GM21529 (cell line): ENCODE data around the gene HPSE2.

Experiments used
- ATAC-seq: cut with Tn5 transposase; IDR thresholded peaks from one replicate; pipeline ENCODE4 v1.9.1; 2021; ENCODE audit not compliant: unreplicated experiment

Gene HPSE2

DNA sequence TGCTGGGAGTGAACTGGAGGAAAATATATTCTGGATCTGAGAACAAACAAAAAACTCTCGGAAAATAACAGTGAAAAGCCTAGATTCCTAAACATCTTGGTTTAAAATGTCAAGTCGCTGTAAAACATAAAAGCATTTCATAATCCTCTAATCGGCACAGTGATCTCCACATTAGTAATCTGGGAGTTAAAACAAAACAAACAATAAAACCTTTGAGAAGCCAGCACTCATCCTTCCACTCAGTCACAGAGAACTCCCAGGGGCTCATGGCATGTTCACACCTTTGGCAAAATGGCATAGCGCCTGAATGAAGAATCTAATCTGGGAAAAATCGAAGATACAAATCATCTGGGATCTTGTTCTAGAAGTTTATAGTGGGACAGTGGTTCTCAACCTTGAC, 764.8 kb downstream of the HPSE2 start:
- no peak for ATAC-seq

DNA sequence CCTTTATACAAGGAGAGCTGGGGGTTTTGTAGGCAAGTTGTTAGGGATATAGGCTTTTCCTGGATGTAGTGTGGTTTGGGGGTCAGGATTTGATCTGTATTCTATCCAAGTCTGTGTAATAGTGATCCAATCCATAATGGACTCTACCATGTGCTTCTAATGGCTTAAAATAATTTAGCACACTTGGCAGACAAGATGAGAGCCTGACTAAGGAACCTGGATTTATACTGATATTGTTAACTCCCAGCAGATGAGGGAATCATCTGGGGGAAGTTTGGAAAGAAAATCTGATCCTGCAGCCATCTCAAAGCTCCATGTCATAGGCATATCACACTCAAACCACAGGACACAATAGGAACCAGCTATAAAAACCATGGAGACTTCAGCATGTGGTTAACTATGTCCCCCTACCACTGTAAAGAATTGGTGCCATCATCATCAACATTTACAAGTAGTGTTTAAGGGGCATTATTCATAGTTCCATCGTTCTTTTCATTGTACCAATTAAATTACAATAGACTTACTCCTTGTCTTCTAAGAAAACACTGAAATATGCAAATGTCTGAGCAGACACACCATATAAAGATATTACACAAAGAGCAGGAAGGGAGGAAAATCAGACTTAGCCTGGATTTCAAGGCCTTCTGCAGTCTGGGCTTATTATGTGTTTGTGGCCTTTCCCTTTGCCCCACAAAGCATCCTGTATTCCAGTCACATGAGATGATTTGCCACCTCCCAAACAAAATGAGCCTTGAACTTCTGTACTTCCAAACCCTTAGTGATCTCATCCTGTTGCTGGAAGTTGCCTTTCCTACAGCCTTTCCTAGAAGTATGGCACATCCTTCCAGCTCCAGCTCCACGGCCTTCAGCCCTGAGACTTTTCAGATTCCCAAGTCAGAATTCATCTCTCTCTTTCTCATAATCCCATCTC, 766.4 kb downstream of the HPSE2 start:
- ATAC-seq = no peak

DNA sequence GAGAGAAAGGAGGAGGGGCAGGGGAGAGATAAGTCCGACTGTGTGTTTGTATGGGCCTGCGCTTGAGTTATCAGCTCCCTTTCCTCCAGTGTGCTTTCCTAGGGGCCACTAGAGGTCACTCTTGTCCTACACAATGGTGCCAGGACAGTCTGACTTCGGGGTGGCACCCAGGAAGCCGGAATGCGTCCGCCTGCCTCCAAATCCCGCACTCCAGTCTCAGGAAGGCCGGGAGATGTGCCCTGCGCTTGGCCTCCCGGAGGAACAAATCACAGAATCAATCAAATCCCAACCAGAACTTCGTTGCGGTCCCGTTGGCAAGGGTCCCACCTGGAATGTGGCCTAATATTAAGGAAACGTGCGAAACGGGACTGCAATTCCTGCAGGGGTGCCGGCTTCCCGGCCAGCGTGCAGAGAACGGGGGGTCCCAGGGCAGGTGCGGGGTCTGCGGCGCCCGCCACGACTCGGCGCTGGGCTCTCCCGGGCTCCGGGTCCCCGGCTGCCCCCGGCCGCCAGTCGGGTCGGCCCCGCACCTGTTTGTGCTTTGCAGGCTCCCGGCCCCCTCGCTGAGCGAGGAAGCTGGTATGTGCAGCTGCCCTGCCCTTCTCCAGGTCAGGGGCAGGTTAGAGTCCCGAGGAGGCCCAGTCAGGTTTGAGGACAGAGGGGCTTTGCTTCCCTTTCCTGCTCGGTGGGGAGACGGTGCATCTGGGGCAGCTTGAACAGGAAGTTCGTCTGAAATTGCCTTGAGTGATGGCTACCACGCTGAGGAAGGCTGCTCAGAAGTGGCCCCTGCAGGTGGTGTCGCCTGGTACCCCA, 767.9 kb downstream of the HPSE2 start:
- peak; percentile 97 for ATAC-seq

DNA sequence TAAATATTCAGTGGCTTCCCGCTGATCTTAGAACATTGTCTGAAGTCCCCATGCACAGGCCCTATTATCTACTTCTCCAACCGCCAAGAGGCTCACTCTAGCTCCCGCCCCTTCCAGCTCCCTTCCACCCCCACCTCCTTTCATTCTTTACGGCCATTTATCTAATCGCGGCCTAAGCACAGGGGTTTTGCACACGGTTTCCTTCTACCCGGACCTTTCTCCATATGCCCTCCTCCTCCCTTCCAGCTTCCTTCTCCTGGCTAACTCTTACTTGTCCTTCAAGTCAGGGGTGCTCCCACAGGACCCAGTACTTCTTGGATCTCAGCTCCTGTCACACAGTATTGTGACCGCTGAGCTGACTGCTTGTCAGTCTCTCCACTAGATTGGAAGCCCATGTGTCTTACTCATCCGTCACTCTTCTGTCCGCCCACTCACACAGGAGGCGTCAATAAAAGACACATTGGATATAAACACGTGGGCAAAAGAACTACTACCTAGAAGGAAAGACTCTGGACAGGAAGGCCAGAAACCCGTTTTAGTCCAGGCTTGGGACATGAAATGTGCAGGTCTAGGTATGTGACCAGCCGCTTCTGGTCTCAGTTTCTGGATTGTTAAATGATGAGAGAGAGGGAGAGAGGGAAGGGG, 768.7 kb downstream of the HPSE2 start:
- ATAC-seq = no peak

DNA sequence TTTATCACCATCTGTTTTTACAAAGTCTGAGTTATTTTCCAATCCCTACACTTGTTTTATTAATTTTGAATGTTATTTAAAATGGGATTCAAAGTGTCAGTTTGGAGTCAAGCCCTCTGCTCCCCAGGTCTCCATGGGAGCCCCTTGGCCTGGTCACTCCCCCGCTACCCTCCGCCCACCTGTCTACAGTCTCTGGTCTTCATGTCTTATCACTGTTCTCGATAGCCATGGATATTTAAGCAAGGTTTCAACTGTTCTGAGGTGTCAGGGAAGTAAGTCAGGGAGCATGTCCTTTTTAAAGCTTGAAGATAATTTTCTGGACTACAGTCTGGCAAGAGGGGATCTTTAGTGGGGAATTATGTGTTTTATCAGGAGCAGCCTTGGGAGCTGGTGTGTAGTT, 769.8 kb downstream of the HPSE2 start:
- ATAC-seq = no peak

DNA sequence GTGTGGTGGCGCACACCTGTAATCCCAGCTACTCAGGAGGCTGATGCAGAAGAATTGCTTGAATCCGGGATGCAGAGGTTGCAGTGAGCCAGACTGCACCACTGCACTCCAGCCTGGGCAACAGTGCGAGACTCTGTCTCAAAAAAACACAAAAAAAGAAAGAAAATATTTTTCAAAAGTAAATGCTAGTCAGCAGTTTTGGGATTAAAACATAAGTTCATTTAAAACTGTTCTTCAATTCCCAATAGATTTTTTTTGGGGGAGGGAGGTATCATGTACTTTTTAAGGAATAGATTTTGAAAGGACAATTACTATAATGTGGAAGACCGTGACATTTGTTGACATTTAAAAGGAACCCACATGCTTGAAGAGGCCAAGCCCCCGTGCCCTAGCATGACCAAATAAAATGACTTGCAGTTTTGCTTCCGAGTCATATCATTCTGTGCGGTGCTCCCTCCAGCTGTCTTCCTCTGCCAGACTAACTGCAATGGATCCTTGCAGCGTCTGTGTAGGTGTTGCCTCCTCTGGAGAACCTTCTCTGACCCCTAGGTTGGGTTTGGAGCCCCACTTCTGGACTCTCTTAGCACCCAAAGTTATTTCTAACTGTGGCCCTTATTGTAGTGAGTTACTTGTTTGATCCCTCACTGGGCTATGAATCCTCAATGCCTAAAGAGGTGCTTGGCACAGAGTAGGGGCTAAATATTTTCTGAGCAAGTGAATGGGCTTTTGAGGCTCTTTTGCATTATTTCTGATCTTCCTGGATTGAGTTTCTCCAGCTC, 771.5 kb downstream of the HPSE2 start:
- ATAC-seq = no peak

DNA sequence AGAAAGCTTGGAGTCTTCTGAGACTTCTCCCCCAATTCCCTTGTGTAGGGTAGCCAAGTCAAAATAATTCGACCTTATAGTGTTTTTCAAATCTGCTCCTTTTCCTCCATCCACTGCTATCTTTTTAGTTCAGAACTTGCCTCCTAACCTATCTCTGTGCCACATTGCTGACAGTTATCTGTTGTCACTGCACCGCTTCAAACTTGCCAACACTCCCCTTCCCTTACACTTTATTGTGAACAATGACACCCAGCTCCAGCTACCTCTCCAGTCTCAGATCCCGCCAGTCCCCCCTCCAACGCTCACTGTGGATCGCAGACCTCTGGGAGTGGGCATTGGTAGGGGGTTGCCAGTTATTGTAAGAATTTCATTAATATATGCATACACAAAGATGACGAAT, 772.6 kb downstream of the HPSE2 start:
- no peak for ATAC-seq

DNA sequence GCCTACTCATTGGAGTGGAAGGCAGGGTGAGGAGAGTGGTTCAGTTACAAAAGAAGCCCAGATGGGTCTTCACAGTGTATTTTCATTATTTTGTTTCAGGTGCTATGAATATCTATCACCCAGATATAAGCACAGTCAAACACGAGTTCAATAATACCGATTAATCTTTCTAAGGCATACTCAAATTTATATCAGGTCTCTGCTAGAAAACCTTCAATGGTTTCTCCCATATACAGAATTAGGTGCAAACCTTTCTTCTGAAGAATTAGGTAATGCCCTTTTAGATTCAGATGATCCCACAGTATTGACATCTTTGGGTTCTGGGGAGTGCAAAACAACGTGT, 774.2 kb downstream of the HPSE2 start:
- ATAC-seq = no peak

DNA sequence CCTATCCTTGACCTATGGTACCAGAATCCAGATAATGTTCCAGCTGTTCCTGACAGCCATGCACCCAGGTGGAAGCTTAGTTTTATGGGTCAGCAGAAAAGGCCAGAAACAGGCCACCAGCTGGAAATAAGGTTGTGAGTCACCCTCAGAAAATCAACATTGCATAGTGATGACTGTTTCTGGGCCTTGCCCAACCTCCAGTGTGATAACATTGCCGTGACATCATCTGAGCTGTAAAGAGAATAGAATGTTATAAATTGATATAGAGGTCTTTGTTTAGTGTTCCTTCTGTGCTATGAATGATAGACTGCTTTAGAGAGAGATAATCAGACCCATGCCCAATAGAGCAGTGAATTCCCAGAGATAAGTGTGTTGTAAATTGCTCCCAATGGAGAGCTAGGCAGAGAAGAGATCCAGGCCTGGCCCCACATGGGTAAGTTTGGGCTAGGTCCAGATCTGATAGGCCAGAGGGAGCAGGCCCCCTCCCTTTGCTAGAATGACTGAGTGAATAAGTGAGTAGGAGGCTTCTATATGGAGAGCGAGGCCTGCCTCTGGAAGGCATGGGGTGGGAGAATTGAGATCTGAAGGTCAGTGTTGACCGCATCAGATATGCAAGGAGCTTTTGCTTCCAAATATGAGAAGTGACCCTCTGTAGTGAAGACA, 774.7 kb downstream of the HPSE2 start:
- no peak for ATAC-seq

DNA sequence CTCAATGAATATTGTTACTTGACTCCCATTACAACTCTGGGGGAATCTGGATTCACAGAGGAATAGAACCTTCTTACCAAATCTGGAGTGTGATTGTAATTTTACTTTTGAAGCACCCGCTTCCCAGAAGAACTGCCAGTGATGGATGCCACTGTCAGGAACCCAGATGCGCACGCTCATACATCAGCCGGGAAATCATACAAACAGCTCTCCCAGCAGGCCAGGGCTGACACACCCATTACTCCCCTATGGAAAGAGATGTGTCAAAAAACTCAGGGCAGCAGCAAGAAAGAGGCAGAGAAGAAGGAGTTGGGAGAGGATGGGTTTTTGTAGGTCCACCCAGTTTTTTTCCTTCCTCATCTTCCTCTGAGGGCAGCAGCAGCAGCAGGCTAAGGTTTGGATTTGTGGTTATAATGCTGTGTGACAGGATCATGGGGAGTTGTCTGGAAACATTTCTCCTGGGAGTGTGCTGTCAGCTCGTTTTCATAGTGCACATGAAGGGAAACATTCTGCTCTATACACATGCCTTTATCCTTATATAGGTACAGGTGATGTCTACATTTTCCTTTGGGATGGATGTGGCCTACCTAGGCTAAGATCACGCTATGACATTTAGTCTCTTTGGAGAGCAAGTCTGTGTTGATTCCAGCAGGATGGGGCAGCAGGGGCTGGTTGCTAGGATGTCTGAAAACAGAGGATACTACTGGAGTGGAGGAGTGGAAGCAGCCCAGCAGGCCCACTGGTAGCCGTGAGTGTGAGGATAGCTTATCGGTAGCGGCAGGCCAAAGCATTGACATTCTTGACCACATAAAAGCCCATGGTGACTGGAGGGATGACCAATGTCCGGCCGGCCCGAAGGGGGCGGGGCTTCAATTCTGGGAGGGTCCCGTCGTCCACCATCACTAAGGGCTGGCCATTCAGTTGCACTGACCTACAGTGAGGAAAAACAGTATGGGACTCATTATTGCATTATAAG, 776.6 kb downstream of the HPSE2 start:
- no peak for ATAC-seq

DNA sequence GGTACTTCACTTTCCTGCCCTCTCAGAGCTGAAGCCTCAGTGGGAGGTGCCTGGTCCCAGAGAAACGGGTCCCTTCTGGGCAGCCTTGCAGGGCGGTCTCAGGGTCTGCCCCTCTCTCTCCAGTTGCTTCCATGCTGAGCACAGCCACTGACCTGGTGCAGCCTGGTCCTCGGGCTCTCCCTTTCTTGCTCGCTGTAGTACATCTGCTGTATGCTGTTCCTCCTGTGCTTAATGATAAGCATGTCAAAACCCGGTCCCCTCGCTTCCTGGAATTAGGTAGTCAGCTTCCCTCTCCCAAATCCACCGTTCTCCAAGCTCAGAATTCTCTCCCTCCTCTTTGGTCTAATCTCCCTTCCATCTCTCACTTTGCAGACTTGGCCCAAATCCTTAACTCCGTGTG, 777.9 kb downstream of the HPSE2 start:
- no peak for ATAC-seq

DNA sequence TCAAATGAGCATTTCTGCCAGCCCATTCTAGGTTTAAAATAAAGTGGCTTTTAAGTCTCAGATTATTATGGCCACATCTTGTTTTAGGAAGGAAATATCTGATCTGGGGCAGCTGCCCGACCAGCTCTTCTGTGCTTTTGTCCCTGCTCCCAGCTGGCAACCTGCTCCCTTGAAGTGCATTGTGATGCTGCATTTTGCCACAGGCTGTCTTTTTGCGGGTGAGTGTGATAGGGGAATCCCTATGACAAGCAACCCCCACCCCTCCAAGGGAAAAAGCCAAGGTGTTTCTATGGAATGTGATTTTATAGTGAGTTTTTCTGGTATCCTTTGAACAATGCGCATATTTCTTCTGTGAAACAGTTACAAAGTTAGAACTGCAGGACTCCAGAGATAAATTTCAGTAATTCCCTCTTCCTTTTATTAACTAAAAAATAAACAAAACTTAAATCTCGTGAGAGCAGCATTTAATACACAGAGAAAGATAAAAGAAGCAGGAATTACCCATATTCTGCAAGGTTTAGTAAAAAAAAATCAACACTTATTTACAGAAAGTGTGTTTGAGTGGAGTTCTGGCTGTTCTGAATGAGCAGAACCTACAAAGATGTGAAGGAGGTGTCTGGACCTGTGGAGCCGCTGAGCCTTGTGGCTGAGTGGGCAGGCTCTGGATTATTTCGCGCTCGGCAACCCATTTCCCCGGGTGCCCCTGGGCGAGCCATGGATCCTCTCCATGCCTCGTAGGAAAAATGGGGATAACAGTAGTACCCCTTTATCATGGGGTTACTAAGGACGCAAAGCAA, 778.8 kb downstream of the HPSE2 start:
- ATAC-seq = no peak

DNA sequence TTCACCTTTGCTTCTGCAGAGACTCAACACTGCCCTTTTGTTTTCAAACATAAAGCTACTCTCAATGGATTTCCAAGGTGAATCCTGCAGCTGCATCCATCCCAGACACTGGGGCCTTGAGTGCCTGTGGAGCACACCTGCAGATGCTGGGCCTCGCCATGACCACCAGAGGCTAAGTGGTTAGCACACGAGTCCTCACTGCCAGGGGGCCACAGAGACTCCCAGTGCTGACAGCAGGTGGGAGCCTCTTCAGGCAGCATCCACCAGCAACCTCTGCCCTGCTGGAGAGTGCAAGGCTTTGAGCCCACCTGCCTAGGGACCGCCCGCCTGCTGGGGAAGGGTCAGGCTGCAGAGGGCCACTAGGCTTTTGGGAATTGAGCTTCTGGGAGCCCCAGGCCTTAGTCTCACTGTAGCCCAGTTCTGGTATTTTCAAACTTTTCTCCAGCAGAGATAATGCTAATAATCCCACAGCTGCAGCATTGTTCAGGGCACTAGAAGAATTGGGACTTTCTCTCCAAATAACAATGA, 779.5 kb downstream of the HPSE2 start:
- ATAC-seq = no peak

DNA sequence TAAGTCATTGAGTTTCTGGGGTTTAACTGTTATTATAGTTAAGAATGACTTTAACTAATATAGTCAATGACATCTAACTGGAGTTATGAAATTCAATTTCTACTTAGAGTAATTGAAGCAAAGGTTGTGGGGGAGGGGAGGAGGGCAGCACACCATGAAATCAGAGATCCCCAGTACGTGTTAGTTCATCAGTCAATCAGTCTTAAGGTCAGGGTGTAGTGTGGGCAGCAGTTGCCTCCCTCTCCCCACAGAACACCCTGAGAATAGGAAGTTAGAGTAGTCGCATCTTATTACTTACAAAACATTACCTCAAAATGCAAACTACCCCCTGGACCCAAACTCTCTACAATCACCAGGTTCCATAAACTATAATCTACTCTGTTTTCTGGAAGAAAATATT, 781.9 kb downstream of the HPSE2 start:
- no peak for ATAC-seq

DNA sequence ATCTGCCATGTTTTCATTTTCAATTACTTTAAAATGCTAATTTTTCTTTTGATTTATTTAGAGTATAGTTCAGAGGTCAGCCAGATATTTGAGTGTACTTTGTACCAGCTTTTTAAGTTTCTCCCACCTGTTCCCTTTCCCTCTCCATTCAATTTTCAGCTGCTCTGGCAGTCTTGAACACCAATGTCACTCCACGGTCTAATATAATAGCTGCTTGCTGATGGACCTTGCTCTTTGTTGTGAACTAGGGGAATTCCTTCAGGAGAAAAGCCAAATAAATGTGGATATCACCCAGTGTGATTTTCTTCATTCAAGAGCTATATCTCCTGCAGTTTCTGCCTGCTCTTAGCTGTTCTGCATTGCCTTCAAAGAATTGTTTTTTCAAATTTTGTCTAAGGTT, 785.0 kb downstream of the HPSE2 start:
- ATAC-seq = no peak

DNA sequence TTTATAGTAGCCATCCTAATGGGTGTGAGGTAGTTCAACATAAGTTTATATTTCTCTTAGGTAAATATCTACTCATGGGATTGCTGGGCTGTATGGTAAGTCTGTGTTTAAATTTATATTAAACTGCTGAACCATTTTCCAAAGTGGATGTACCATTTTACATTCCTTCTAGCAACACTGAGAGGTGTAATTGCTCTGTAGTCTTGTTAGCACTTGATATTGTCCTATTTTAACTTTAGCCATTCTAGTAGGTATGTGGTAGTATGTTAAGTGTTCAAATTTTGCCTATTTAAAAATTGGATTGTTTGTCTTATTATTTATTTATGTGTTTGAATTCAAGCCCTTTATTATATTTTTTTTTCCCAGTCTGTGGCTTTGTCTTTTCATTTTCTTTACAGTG, 786.4 kb downstream of the HPSE2 start:
- ATAC-seq = no peak

DNA sequence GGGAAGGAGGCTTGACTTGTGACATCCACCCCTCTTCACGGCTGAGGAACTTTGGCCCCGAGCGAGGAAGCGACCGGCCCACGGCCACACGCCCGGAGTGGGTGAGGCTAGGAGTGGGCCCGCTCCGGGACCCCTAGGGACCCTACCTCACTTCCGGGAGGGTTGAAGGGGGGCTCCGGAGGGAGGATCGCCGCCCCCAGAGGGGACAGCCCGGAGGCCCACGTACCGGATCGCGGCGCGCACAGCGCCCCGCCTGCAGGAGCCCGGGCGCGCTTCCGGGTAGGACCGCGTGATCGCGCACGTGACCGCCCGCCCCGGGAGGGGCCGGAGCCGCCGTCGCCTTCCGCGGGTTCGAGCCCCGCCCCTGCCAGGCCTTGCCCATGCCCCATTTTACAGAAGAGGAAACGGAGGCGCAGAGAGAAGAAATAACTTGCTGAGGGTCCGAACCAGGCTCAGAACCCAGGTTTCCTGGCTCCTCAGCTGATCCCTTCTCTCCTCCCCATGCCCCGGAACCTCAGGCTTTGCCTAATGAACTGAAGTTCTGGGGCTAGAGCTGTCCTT, 788.9 kb downstream of the HPSE2 start, which contains the start of gene HPS1:
TSS of gene HPS1 (minus strand) at position 275 of the 561 bp plus-strand sequence. CDS start 3,695 bp downstream, outside the sequence.
- ATAC-seq = peak; percentile 89

DNA sequence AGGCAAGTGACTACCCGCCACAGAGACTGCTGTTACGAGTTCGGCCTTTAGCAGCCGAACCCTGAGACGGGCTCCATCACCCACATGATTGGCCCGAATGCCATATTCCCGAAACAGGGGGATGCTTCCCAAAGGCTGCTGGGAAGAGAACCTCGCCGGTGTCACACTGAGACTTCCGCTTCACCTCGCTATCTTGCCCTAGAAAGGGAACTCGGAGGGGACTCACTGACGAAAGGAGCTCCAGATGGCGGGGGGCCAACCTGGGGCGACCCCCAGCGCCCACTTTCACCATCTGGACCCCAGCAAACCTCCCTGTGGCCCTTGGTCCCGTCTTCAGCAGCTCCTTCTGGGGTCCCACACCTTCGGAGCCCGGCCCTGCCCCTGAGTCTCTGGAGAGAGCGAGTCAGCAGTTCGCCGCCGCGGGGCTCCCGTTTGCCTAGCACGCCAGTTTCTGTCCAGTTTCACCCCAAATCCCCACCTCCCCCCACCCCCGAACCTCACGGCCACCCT, 789.4 kb downstream of the HPSE2 start:
- ATAC-seq = peak; percentile 37
